ENCODE data around the gene PLCD4. TPM values are rescaled to one million over a fixed set of nuclear protein-coding genes. Genes with fewer than 3 reads are reported as not detected.

Gene PLCD4
- total RNA-seq, 1 donor from 2014 or later, result 0.86 TPM

- DNase-seq (ENCODE audit: low read depth) (no peak), FAIRE-seq (no peak)
- H3K9me3 Mint-ChIP-seq (ENCODE audit: unreplicated experiment), result no peaks in the 10 kb centered on the region
- no peak overlapping the region for H3K9ac ChIP-seq (ENCODE audit: low read length)
- no peak overlapping the region for H3K4me2 ChIP-seq (ENCODE audit: low read length)
- no peaks in the 10 kb centered on the region for H3K27me3 Mint-ChIP-seq (ENCODE audit: low read depth, unreplicated experiment)
- peaks cover 81% of the 10 kb centered on the region for H3K79me2 ChIP-seq (ENCODE audit: insufficient read depth, low read length)
- H3K9me3 ChIP-seq (ENCODE audit: insufficient read depth, low read depth, low read length), result no peaks in the 10 kb centered on the region
- TF ChIP-seq CTCF (IDR thresholded peaks at IDR 0.05; ENCODE audit: insufficient read depth, low read depth, low read length), result no peak
- no peak for TF ChIP-seq EZH2 (IDR thresholded peaks at IDR 0.05; ENCODE audit: insufficient read depth, low read length)
- no peak overlapping the region for H3K27ac Mint-ChIP-seq (ENCODE audit: unreplicated experiment)
- H3K4me1 ChIP-seq (ENCODE audit: insufficient read depth, low read length), result peaks cover 4% of the 10 kb centered on the region
- H2AFZ ChIP-seq (ENCODE audit: low read depth, low read length), result no peak overlapping the region
- peaks cover 6% of the 10 kb centered on the region for H3K4me1 Mint-ChIP-seq (ENCODE audit: low read depth, unreplicated experiment)
- H3K27ac ChIP-seq (ENCODE audit: low read depth, low read length), result no peak overlapping the region
- H3K36me3 ChIP-seq (ENCODE audit: insufficient read depth, low read length), result peaks cover 11% of the 10 kb centered on the region
- no peaks in the 10 kb centered on the region for H3K27me3 ChIP-seq (ENCODE audit: insufficient read depth, low read length)
- peaks cover 5% of the 10 kb centered on the region for H3K36me3 Mint-ChIP-seq (ENCODE audit: low read depth, unreplicated experiment)
- peaks cover 38% of the 10 kb centered on the region for H4K20me1 ChIP-seq (ENCODE audit: insufficient read depth, low read length)
- H3K4me3 ChIP-seq (ENCODE audit: insufficient read depth, low read depth, low read length), result no peak overlapping the region
- no peak overlapping the region for H3K4me3 Mint-ChIP-seq (ENCODE audit: unreplicated experiment)
Observed at GRCh38 chr2:218577482-218578220, 30.0 kb upstream of the PLCD4 start.

GRCh38 chr2:218578272-218578877 lies 29.3 kb upstream of the PLCD4 start:
- Histone ChIP-seq H3K4me3 (ENCODE audit: insufficient read depth, low read depth, low read length) (no peak overlapping the region), H3K36me3 (ENCODE audit: insufficient read depth, low read length) (peaks cover 12% of the 10 kb centered on the region), H3K27ac (ENCODE audit: low read depth, low read length) (no peak overlapping the region), H4K20me1 (ENCODE audit: insufficient read depth, low read length) (peaks cover 38% of the 10 kb centered on the region), H3K27me3 (ENCODE audit: insufficient read depth, low read length) (no peaks in the 10 kb centered on the region), H3K9me3 (ENCODE audit: insufficient read depth, low read depth, low read length) (no peaks in the 10 kb centered on the region), H3K79me2 (ENCODE audit: insufficient read depth, low read length) (peaks cover 76% of the 10 kb centered on the region), H2AFZ (ENCODE audit: low read depth, low read length) (no peak overlapping the region), H3K9ac (ENCODE audit: low read length) (no peak overlapping the region), H3K4me2 (ENCODE audit: low read length) (no peak overlapping the region), H3K4me1 (ENCODE audit: insufficient read depth, low read length) (peaks cover 4% of the 10 kb centered on the region)
- FAIRE-seq (no peak), DNase-seq (ENCODE audit: low read depth) (no peak)
- no peak for TF ChIP-seq EZH2 (IDR thresholded peaks at IDR 0.05; ENCODE audit: insufficient read depth, low read length)
- Mint-ChIP-seq H3K27me3 (ENCODE audit: low read depth, unreplicated experiment) (no peaks in the 10 kb centered on the region), H3K36me3 (ENCODE audit: low read depth, unreplicated experiment) (peaks cover 7% of the 10 kb centered on the region), H3K27ac (ENCODE audit: unreplicated experiment) (no peak overlapping the region), H3K9me3 (ENCODE audit: unreplicated experiment) (no peaks in the 10 kb centered on the region), H3K4me1 (ENCODE audit: low read depth, unreplicated experiment) (peaks cover 12% of the 10 kb centered on the region), H3K4me3 (ENCODE audit: unreplicated experiment) (no peak overlapping the region)

- H3K79me2 ChIP-seq (ENCODE audit: insufficient read depth, low read length), result peaks cover 55% of the 10 kb centered on the region
- Mint-ChIP-seq H3K9me3 (ENCODE audit: unreplicated experiment) (no peaks in the 10 kb centered on the region), H3K4me3 (ENCODE audit: unreplicated experiment) (no peak overlapping the region), H3K36me3 (ENCODE audit: low read depth, unreplicated experiment) (peaks cover 12% of the 10 kb centered on the region), H3K27me3 (ENCODE audit: low read depth, unreplicated experiment) (no peaks in the 10 kb centered on the region), H3K27ac (ENCODE audit: unreplicated experiment) (peak overlapping the region; percentile 78), H3K4me1 (ENCODE audit: low read depth, unreplicated experiment) (peaks cover 12% of the 10 kb centered on the region)
- peak; percentile 83 for DNase-seq (ENCODE audit: low read depth)
- H2AFZ ChIP-seq (ENCODE audit: low read depth, low read length), result no peak overlapping the region
- H3K27me3 ChIP-seq (ENCODE audit: insufficient read depth, low read length), result no peaks in the 10 kb centered on the region
- TF ChIP-seq CTCF (IDR thresholded peaks at IDR 0.05; ENCODE audit: insufficient read depth, low read depth, low read length) (no peak), EZH2 (IDR thresholded peaks at IDR 0.05; ENCODE audit: insufficient read depth, low read length) (no peak)
- H3K4me1 ChIP-seq (ENCODE audit: insufficient read depth, low read length), result peaks cover 4% of the 10 kb centered on the region
- peaks cover 32% of the 10 kb centered on the region for H4K20me1 ChIP-seq (ENCODE audit: insufficient read depth, low read length)
- FAIRE-seq, result no peak
- peak overlapping the region; percentile 35 for H3K4me2 ChIP-seq (ENCODE audit: low read length)
- H3K27ac ChIP-seq (ENCODE audit: low read depth, low read length), result peak overlapping the region; percentile 63
- H3K9me3 ChIP-seq (ENCODE audit: insufficient read depth, low read depth, low read length), result no peaks in the 10 kb centered on the region
- peak overlapping the region; percentile 49 for H3K9ac ChIP-seq (ENCODE audit: low read length)
- no peak overlapping the region for H3K4me3 ChIP-seq (ENCODE audit: insufficient read depth, low read depth, low read length)
- H3K36me3 ChIP-seq (ENCODE audit: insufficient read depth, low read length), result peaks cover 26% of the 10 kb centered on the region
Observed at GRCh38 chr2:218582076-218582475, 25.6 kb upstream of the PLCD4 start.

All from astrocyte (in vitro differentiated cells and primary cell).